IPS DF 6.9 (cell line): ENCODE measurements around the gene CHMP2A.
A peak's percentile ranks its signal among the peaks of the same experiment; 100 is the strongest.
"Not testable (repeated sequence)": the region's sequence is repeated elsewhere in the genome, so short reads cannot be mapped to it uniquely, and the experiment has no call there.

Experiments
- DNase-seq: peaks from one replicate; pipeline ENCODE4 v3.0.0-alpha.2; 2013; ENCODE audit warnings: low read depth, low spot score
- H3K27ac ChIP-seq: one replicate; pipeline ENCODE4 v1.5.1; 2013; ENCODE audit warnings: low read length, control low read depth
- H3K27me3 ChIP-seq: 2 replicates; pipeline ENCODE4 v1.6.1; 2013; ENCODE audit warnings: mild to moderate bottlenecking, low read length; ENCODE audit not compliant: control insufficient read depth, insufficient read depth
- H3K36me3 ChIP-seq: 2 replicates; pipeline ENCODE4 v1.6.1; 2013; ENCODE audit warnings: low read length; ENCODE audit not compliant: control insufficient read depth, insufficient read depth
- H3K4me1 ChIP-seq: 2 replicates; pipeline ENCODE4 v1.6.1; 2013; ENCODE audit warnings: low read length; ENCODE audit not compliant: control insufficient read depth, insufficient read depth
- H3K4me3 ChIP-seq: 2 replicates; pipeline ENCODE4 v1.5.1; 2013; ENCODE audit warnings: mild to moderate bottlenecking, low read length
- H3K9me3 ChIP-seq: 2 replicates; pipeline ENCODE4 v1.6.1; 2013; ENCODE audit warnings: low read length, inconsistent platforms; ENCODE audit not compliant: control insufficient read depth, insufficient read depth
- WGBS: extraction: QIAGEN DNeasy Blood & Tissue Kit; methylation state at CpG from one replicate; pipeline ENCODE4 v1.1.7; 2013; ENCODE audit warnings: mixed read lengths, missing lambda C conversion rate; ENCODE audit not compliant: insufficient read length, insufficient coverage; 5-methylcytosine and 5-hydroxymethylcytosine counted together

CHMP2A gene

DNA sequence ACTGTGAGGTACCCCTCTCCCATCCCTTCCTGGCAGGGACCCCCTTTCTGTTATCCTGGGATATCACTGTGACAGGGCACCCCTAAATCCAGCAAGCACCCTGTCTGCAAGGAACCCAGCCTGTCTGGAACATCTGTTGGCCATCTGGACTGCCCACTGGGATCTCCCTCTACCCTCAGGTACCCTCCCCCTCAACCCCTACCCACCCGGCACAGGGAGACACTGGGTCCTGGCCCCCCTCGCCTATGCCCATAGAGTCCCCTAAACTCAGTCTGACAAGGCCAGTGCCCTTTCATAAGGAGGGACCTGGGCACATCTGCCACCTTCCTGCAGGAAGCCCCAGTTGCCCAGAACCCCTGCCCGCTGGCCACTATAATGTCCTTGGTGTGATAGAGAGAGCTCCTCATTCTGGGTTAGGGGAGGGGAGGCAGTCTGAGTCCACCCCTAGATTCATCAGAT, 40.3 kb downstream of the CHMP2A start:
- H3K4me1 ChIP-seq: peaks cover 9% of the 10 kb centered on the region
- H3K27ac ChIP-seq: no peak overlapping the region
- H3K9me3 ChIP-seq: no peaks in the 10 kb centered on the region
- no peaks in the 10 kb centered on the region for H3K27me3 ChIP-seq
- DNase-seq: no peak
- peak overlapping the region; percentile 25; the same call in 1 of the 2 replicates for H3K4me3 ChIP-seq
- H3K36me3 ChIP-seq: peaks cover 5% of the 10 kb centered on the region; the same call in 1 of the 2 replicates
- no CpG with 5 or more reads among the region's 3 CpGs for WGBS

GRCh38 chr19:58513694-58514563, 41.0 kb downstream of the CHMP2A start:
- WGBS: no CpG with 5 or more reads among the region's 66 CpGs
- peak; percentile 84 for DNase-seq
- Histone ChIP-seq H3K27me3 (no peaks in the 10 kb centered on the region), H3K27ac (no peak overlapping the region), H3K4me1 (peaks cover 9% of the 10 kb centered on the region), H3K36me3 (peaks cover 5% of the 10 kb centered on the region; the same call in 1 of the 2 replicates), H3K9me3 (no peaks in the 10 kb centered on the region), H3K4me3 (peak overlapping the region; percentile 25; the same call in 1 of the 2 replicates)

- no peak overlapping the region for H3K4me3 ChIP-seq
- no peaks in the 10 kb centered on the region for H3K9me3 ChIP-seq
- H3K27ac ChIP-seq: no peak overlapping the region
- no CpG with 5 or more reads among the region's 10 CpGs for WGBS
- peaks cover 5% of the 10 kb centered on the region for H3K4me1 ChIP-seq
- no peak for DNase-seq
- no peaks in the 10 kb centered on the region for H3K27me3 ChIP-seq
- H3K36me3 ChIP-seq: peaks cover 5% of the 10 kb centered on the region; the same call in 1 of the 2 replicates
These were observed 41.7 kb downstream of the CHMP2A start for GRCh38 chr19:58513213-58513693.

GRCh38 chr19:58511353-58512208, 43.3 kb downstream of the CHMP2A start, which contains the start of gene SLC27A5:
SLC27A5 (minus strand) TSS chr19:58511992; CDS start chr19:58511955, 37 bp downstream.
- no CpG with 5 or more reads among the region's 25 CpGs for WGBS
- H3K27ac ChIP-seq: no peak within 1 kb of the TSS
- H3K4me1 ChIP-seq: peaks cover 4% of the 10 kb centered on the region; the same call in 1 of the 2 replicates
- no peaks in the 10 kb centered on the region for H3K27me3 ChIP-seq
- H3K36me3 ChIP-seq: no peaks in the 10 kb centered on the region
- no peak for DNase-seq
- no peaks in the 10 kb centered on the region for H3K9me3 ChIP-seq
- no peak within 1 kb of the TSS; the same call in 1 of the 2 replicates for H3K4me3 ChIP-seq

- no peak for DNase-seq
- no peaks in the 10 kb centered on the region for H3K36me3 ChIP-seq
- peaks cover 3% of the 10 kb centered on the region; the same call in 1 of the 2 replicates for H3K4me1 ChIP-seq
- no CpG with 5 or more reads among the region's 8 CpGs for WGBS
- no peaks in the 10 kb centered on the region for H3K27me3 ChIP-seq
- H3K4me3 ChIP-seq: no peak overlapping the region
- H3K27ac ChIP-seq: no peak overlapping the region
- H3K9me3 ChIP-seq: no peaks in the 10 kb centered on the region
These were observed 44.6 kb downstream of the CHMP2A start for GRCh38 chr19:58510084-58510862.

- H3K4me3 ChIP-seq: no peak overlapping the region
- WGBS: no CpG with 5 or more reads among the region's 11 CpGs
These were observed 45.2 kb downstream of the CHMP2A start for GRCh38 chr19:58509731-58510083.

GRCh38 chr19:58507602-58508223, 47.2 kb downstream of the CHMP2A start:
- DNase-seq, H3K36me3 ChIP-seq, H3K27me3 ChIP-seq, H3K4me1 ChIP-seq, H3K4me3 ChIP-seq, H3K27ac ChIP-seq, H3K9me3 ChIP-seq: not testable (repeated sequence)
- no CpG with 5 or more reads among the region's 8 CpGs for WGBS

More at GRCh38 chr19:58509731-58510083, 45.2 kb downstream of the CHMP2A start:
- Histone ChIP-seq H3K27me3 (no peaks in the 10 kb centered on the region), H3K27ac (no peak overlapping the region), H3K4me1 (peaks cover 3% of the 10 kb centered on the region; the same call in 1 of the 2 replicates), H3K9me3 (no peaks in the 10 kb centered on the region), H3K36me3 (no peaks in the 10 kb centered on the region)
- no peak for DNase-seq
